ENCODE results near the gene LLGL2.

DNA sequence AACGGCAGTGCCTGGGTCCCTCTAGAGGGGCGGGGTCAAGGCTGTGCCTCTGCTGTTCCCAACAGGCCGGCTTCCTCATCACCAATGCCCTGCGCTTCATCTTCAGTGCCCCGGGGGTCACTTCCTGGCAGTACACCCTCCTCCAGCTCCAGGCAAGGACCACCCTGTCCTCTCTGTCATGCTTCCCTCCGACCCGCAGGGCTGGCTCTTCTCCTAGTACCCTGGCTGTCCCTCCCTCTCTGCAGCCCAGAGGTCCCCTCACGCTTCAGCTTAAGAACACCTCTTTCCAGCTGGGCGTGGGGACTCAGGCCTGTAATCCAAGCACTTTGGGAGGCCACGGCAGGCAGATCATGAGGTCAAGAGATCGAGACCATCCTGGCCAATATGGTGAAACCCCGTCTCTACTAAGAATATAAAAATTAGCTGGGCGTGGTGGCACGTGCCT is 36.0 kb upstream of the LLGL2 start:
- no peak for TF ChIP-seq POLR2A (IDR thresholded peaks at IDR 0.05)
- no peak for TF ChIP-seq CTCF (IDR thresholded peaks at IDR 0.05)
- TF ChIP-seq POLR2AphosphoS5 (IDR thresholded peaks at IDR 0.05) = no peak

Data from transverse colon (tissue), 4 donors.